GM12891 (cell line): Measurements from ENCODE around the gene DLGAP1.

Source experiments
- POLR2A ChIP-seq: IDR thresholded peaks from 2 replicates; pipeline ENCODE4 v1.6.1; 2011; ENCODE audit warnings: low read depth, low read length, control low read depth
- POLR2AphosphoS5 ChIP-seq: IDR thresholded peaks from 2 replicates; pipeline ENCODE4 v1.6.1; 2011; ENCODE audit warnings: low read depth, low read length, control low read depth
- POU2F2 ChIP-seq: IDR thresholded peaks from 2 replicates; pipeline ENCODE4 v1.6.1; 2011; ENCODE audit warnings: low read depth, mild to moderate bottlenecking, control low read depth, low read length, moderate library complexity
- SPI1 ChIP-seq: IDR thresholded peaks from 2 replicates; pipeline ENCODE4 v1.6.1; 2011; ENCODE audit warnings: low read depth, low read length, control low read depth
- TAF1 ChIP-seq: IDR thresholded peaks from 2 replicates; pipeline ENCODE4 v1.6.1; 2011; ENCODE audit warnings: low read depth, low read length, control low read depth

DNA sequence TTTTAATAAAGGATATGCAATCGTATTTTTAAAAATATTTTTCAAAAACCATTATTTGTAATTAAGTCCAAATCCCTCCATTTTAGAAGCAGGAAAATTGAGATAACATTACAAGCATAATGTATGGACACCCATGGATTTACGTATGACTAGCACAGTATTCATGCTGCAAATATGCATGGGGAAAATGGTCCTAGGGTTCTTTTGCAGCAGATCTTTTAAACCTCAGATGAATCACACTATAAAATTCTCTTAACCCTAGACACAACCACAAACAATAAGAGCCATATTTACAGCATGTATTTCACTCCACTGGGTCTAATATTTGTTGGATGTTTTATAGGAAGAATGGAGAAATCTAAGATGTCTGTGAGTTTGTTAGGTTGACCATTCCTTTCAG lies 551.8 kb downstream of the DLGAP1 start:
- TF ChIP-seq POLR2A: no peak
- TF ChIP-seq POLR2AphosphoS5: no peak
- TF ChIP-seq TAF1: no peak
- TF ChIP-seq SPI1: no peak
- no peak for TF ChIP-seq POU2F2
